ENCODE results near the gene RAN. TPM values are rescaled to one million over a fixed set of nuclear protein-coding genes. Genes with fewer than 3 reads are reported as not detected.

Gene RAN
- total RNA-seq, 1 donor from 2014 or later = 73.7 TPM

- H3K27ac ChIP-seq = peak overlapping the region in 1 of 2 donors; percentile 48
- H3K4me3 ChIP-seq = no peak overlapping the region
- H3K9me3 ChIP-seq = no peaks in the 10 kb centered on the region
- intact Hi-C loops (cut with DNase I) = no loop called here
- peak in 1 of 2 donors; percentile 86 for DNase-seq (ENCODE audit: low spot score in 2 of 2)
- H3K4me1 ChIP-seq = peaks cover 0 to 5% of the 10 kb centered on the region in 2 donors
- TF ChIP-seq, protein P1, sequence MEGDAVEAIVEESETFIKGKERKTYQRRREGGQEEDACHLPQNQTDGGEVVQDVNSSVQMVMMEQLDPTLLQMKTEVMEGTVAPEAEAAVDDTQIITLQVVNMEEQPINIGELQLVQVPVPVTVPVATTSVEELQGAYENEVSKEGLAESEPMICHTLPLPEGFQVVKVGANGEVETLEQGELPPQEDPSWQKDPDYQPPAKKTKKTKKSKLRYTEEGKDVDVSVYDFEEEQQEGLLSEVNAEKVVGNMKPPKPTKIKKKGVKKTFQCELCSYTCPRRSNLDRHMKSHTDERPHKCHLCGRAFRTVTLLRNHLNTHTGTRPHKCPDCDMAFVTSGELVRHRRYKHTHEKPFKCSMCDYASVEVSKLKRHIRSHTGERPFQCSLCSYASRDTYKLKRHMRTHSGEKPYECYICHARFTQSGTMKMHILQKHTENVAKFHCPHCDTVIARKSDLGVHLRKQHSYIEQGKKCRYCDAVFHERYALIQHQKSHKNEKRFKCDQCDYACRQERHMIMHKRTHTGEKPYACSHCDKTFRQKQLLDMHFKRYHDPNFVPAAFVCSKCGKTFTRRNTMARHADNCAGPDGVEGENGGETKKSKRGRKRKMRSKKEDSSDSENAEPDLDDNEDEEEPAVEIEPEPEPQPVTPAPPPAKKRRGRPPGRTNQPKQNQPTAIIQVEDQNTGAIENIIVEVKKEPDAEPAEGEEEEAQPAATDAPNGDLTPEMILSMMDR (IDR thresholded peaks at IDR 0.05) = no peak
- no peaks in the 10 kb centered on the region for H3K27me3 ChIP-seq
- H3K36me3 ChIP-seq = no peaks in the 10 kb centered on the region
Measured at GRCh38 chr12:130920723-130921381, 49.0 kb downstream of the RAN start.

- no peak overlapping the region for H3K27ac ChIP-seq
- no peaks in the 10 kb centered on the region for H3K9me3 ChIP-seq
- no peaks in the 10 kb centered on the region for H3K27me3 ChIP-seq
- H3K36me3 ChIP-seq = no peaks in the 10 kb centered on the region
- no peak overlapping the region for H3K4me3 ChIP-seq
- no peak for DNase-seq (ENCODE audit: low spot score in 2 of 2)
- intact Hi-C loops (cut with DNase I) = no loop called here
- TF ChIP-seq, protein P1 (IDR thresholded peaks at IDR 0.05) = no peak
- no peaks in the 10 kb centered on the region for H3K4me1 ChIP-seq
Measured at GRCh38 chr12:130922511-130922953, 50.7 kb downstream of the RAN start.

DNA sequence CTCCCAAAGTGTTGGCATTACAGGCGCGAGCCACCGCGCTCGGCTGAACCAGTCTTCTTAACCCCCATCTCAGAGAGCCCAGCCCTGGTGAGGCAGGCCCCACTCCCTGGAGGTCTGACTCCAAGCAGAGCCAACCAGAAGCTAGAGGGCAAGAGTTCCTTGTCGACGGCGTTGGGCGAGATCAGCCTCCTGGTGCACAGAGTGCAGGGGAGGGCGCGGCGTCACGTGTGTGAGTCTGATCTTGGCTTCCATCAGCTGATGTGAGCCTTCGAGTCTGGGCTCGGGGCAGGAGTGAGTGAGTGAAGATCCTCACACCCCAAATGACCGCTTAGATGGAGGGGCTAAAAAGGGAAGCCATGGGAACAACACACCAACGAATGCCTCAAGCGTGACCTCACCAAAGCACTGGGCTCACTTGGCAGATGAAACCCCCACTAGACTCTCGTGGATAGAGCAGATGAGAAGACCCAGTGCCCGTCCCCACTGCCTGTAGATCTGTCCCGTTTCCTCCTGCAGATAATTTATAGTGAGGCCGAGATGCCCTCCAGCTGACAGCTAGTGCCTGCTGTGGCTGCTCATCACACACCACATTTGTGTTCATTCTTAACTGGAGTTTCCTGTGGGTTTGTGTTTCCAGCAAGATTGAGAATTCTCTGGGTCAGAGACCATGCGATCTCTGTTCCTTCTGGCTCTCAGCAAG is 53.2 kb downstream of the RAN start:
- no peak for DNase-seq (ENCODE audit: low spot score in 2 of 2)
- no peaks in the 10 kb centered on the region for H3K4me1 ChIP-seq
- no peaks in the 10 kb centered on the region for H3K9me3 ChIP-seq
- intact Hi-C loops (cut with DNase I) = no loop called here
- no peak overlapping the region for H3K27ac ChIP-seq
- no peaks in the 10 kb centered on the region for H3K36me3 ChIP-seq
- no peak overlapping the region for H3K4me3 ChIP-seq
- TF ChIP-seq, protein P1 (IDR thresholded peaks at IDR 0.05) = no peak
- H3K27me3 ChIP-seq = no peaks in the 10 kb centered on the region

- no peaks in the 10 kb centered on the region for H3K36me3 ChIP-seq
- no peaks in the 10 kb centered on the region for H3K27me3 ChIP-seq
- no peaks in the 10 kb centered on the region for H3K4me1 ChIP-seq
- DNase-seq (ENCODE audit: low spot score in 2 of 2) = no peak
- intact Hi-C loops (cut with DNase I) = no loop called here
- no peaks in the 10 kb centered on the region for H3K9me3 ChIP-seq
- H3K27ac ChIP-seq = no peak overlapping the region
- H3K4me3 ChIP-seq = no peak overlapping the region
- TF ChIP-seq, protein P1 (IDR thresholded peaks at IDR 0.05) = no peak
Measured at GRCh38 chr12:130925666-130926015, 53.8 kb downstream of the RAN start.

Other genes with a start within 250 kb of the RAN start
- gene RIMBP2, start 155.8 kb upstream of the RAN start, total RNA-seq = not detected
- gene STX2, start 32.8 kb upstream of the RAN start, total RNA-seq = 16.6 TPM
- gene ADGRD1, start 81.8 kb downstream of the RAN start, total RNA-seq = 46.9 TPM

Measured in ascending aorta (tissue), 2 donors.